Hypothalamus (tissue), 51 donors: ENCODE data around the gene LRP2BP.
A peak's percentile ranks its signal among the peaks of the same experiment; 100 is the strongest.

Source experiments
- DNase-seq, 51 donors: peaks; one replicate each; lab custom pipeline; 2025; lab: John Stamatoyannopoulos, UW

LRP2BP gene

GRCh38 chr4:185395956-185396723, 416 bp upstream of the LRP2BP start:
- DNase-seq: peak; percentile 58 to 99 (median 95)

- peak in 1 of 51 donors; percentile 65 for DNase-seq
Observed at GRCh38 chr4:185394568-185395237, 1.0 kb downstream of the LRP2BP start.

- DNase-seq: no peak
Observed at GRCh38 chr4:185392156-185392555, 3.6 kb downstream of the LRP2BP start.

GRCh38 chr4:185390941-185391340, 4.8 kb downstream of the LRP2BP start:
- DNase-seq: no peak

GRCh38 chr4:185387957-185388356, 7.8 kb downstream of the LRP2BP start:
- DNase-seq: no peak

- DNase-seq: no peak
Observed at GRCh38 chr4:185384930-185385331, 10.8 kb downstream of the LRP2BP start.

GRCh38 chr4:185384061-185384460, 11.7 kb downstream of the LRP2BP start:
- no peak for DNase-seq

GRCh38 chr4:185383451-185383850, 12.3 kb downstream of the LRP2BP start:
- no peak for DNase-seq

GRCh38 chr4:185382754-185383153, 13.0 kb downstream of the LRP2BP start:
- no peak for DNase-seq

- DNase-seq: no peak
Observed at GRCh38 chr4:185381288-185382196, 14.2 kb downstream of the LRP2BP start.

- DNase-seq: no peak
Observed at GRCh38 chr4:185380320-185380719, 15.4 kb downstream of the LRP2BP start.

- DNase-seq: no peak
Observed at GRCh38 chr4:185379326-185380295, 16.1 kb downstream of the LRP2BP start.

GRCh38 chr4:185378264-185378663, 17.5 kb downstream of the LRP2BP start:
- no peak for DNase-seq

GRCh38 chr4:185374573-185374972, 21.2 kb downstream of the LRP2BP start:
- no peak for DNase-seq

GRCh38 chr4:185374027-185374426, 21.7 kb downstream of the LRP2BP start:
- no peak for DNase-seq

GRCh38 chr4:185371702-185372101, 24.0 kb downstream of the LRP2BP start:
- DNase-seq: no peak

- no peak for DNase-seq
Observed at GRCh38 chr4:185370268-185370949, 25.3 kb downstream of the LRP2BP start.

GRCh38 chr4:185369731-185370130, 26.0 kb downstream of the LRP2BP start:
- no peak for DNase-seq

GRCh38 chr4:185364886-185365285, 30.8 kb downstream of the LRP2BP start:
- no peak for DNase-seq
